GM12873 (cell line): ENCODE data around the gene SHC2.

ENCODE experiments used
- CTCF ChIP-seq: IDR thresholded peaks from 2 replicates; pipeline ENCODE4 v1.5.1; 2012; ENCODE audit warnings: low read depth, mild to moderate bottlenecking, moderate library complexity, low read length, control low read depth; ENCODE audit not compliant: insufficient read depth; ENCODE audit errors: missing control alignments

SHC2 gene

GRCh38 chr19:438416-438958 lies 22.3 kb downstream of the SHC2 start:
- no peak for TF ChIP-seq CTCF

- no peak for TF ChIP-seq CTCF
These were observed 23.8 kb downstream of the SHC2 start for GRCh38 chr19:437041-437440.

GRCh38 chr19:436413-436950 lies 24.4 kb downstream of the SHC2 start:
- TF ChIP-seq CTCF: no peak

DNA sequence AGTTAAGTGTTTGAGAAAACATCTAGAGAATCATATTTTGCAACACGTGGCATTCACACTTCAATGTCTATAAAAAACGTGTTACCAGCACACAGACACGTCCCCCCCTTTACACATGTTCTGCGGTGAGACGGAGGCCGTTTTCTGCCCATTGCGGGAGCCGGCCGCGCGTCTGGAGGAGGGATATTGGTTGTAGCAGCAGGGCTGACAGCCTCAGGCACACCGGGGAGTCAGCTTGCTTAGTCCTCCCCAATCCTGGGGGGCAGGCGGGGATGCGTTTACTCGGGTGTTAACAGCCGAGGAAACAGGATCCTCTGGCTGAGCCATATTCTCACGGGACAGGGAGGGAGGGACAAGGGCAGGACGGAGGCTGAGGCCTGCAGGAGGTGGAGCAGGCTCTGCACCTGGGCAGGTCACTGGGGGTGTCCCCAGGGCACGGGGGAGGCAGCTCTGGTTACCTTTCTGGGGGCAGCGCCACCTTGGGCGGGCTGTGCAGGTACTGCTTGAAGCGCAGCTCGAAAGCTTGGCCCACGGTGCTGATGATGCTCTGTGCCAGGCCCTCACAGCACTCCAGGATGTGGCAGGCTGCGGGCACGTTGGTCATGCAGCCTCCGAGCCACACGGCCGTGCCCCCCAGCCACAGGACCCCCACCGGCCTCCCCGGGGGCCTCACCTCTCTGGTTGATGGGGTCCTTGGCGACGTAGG lies 25.0 kb downstream of the SHC2 start:
- TF ChIP-seq CTCF: no peak

GRCh38 chr19:435056-435706 lies 25.7 kb downstream of the SHC2 start:
- no peak for TF ChIP-seq CTCF

GRCh38 chr19:434152-434960 lies 26.5 kb downstream of the SHC2 start:
- TF ChIP-seq CTCF: no peak
